Measurements from ENCODE around the gene CPSF3.

The CPSF3 gene

GRCh38 chr2:9416267-9416961 is 7.0 kb upstream of the CPSF3 start:
- DNase-seq (ENCODE audit: extremely low read depth, low read depth) = no peak
- TF ChIP-seq, protein P1, sequence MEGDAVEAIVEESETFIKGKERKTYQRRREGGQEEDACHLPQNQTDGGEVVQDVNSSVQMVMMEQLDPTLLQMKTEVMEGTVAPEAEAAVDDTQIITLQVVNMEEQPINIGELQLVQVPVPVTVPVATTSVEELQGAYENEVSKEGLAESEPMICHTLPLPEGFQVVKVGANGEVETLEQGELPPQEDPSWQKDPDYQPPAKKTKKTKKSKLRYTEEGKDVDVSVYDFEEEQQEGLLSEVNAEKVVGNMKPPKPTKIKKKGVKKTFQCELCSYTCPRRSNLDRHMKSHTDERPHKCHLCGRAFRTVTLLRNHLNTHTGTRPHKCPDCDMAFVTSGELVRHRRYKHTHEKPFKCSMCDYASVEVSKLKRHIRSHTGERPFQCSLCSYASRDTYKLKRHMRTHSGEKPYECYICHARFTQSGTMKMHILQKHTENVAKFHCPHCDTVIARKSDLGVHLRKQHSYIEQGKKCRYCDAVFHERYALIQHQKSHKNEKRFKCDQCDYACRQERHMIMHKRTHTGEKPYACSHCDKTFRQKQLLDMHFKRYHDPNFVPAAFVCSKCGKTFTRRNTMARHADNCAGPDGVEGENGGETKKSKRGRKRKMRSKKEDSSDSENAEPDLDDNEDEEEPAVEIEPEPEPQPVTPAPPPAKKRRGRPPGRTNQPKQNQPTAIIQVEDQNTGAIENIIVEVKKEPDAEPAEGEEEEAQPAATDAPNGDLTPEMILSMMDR (IDR thresholded peaks at IDR 0.05; ENCODE audit: low read depth, low read length) = no peak

- no peak for DNase-seq (ENCODE audit: extremely low read depth, low read depth)
- TF ChIP-seq, protein P1 (IDR thresholded peaks at IDR 0.05; ENCODE audit: low read depth, low read length) = no peak
Measured at GRCh38 chr2:9416962-9417316, 6.5 kb upstream of the CPSF3 start.

GRCh38 chr2:9417725-9418124 is 5.7 kb upstream of the CPSF3 start:
- TF ChIP-seq, protein P1 (IDR thresholded peaks at IDR 0.05; ENCODE audit: low read depth, low read length) = no peak
- no peak for DNase-seq (ENCODE audit: extremely low read depth, low read depth)

GRCh38 chr2:9418746-9419145 is 4.7 kb upstream of the CPSF3 start:
- DNase-seq (ENCODE audit: extremely low read depth, low read depth) = no peak
- TF ChIP-seq, protein P1 (IDR thresholded peaks at IDR 0.05; ENCODE audit: low read depth, low read length) = no peak

- TF ChIP-seq, protein P1 (IDR thresholded peaks at IDR 0.05; ENCODE audit: low read depth, low read length) = no peak
- DNase-seq (ENCODE audit: extremely low read depth, low read depth) = no peak
Measured at GRCh38 chr2:9419541-9419940, 3.9 kb upstream of the CPSF3 start.

GRCh38 chr2:9420495-9420894 is 3.0 kb upstream of the CPSF3 start:
- TF ChIP-seq, protein P1 (IDR thresholded peaks at IDR 0.05; ENCODE audit: low read depth, low read length) = no peak
- no peak for DNase-seq (ENCODE audit: extremely low read depth, low read depth)

GRCh38 chr2:9422321-9423099 is 944 bp upstream of the CPSF3 start:
- TF ChIP-seq, protein P1 (IDR thresholded peaks at IDR 0.05; ENCODE audit: low read depth, low read length) = no peak; the same call in 1 of the 2 replicates
- no peak for DNase-seq (ENCODE audit: extremely low read depth, low read depth)
